NK-92 treated with Interleukin-12 subunit alpha and Interleukin-12 subunit beta, amount 100 ng/mL, for 24 hours (cell line): ENCODE data around the gene GNG7.
A peak's percentile ranks its signal among the peaks of the same experiment; 100 is the strongest.

Experiments
- DNase-seq: peaks from one replicate; lab custom pipeline; 2025; lab: John Stamatoyannopoulos, UW

Gene GNG7

GRCh38 chr19:2641332-2641698 lies 61.2 kb downstream of the GNG7 start:
- no peak for DNase-seq

GRCh38 chr19:2640563-2641331 lies 61.7 kb downstream of the GNG7 start:
- no peak for DNase-seq

GRCh38 chr19:2639999-2640398 lies 62.5 kb downstream of the GNG7 start:
- no peak for DNase-seq

- no peak for DNase-seq
These were observed 64.0 kb downstream of the GNG7 start for GRCh38 chr19:2638417-2638940.

- DNase-seq: peak; percentile 36
These were observed 65.4 kb downstream of the GNG7 start for GRCh38 chr19:2636897-2637683.

- no peak for DNase-seq
These were observed 66.2 kb downstream of the GNG7 start for GRCh38 chr19:2636141-2636896.

GRCh38 chr19:2634960-2635359 lies 67.5 kb downstream of the GNG7 start:
- no peak for DNase-seq

GRCh38 chr19:2634228-2634951 lies 68.1 kb downstream of the GNG7 start:
- no peak for DNase-seq

GRCh38 chr19:2633693-2634075 lies 68.8 kb downstream of the GNG7 start:
- no peak for DNase-seq

- DNase-seq: peak; percentile 44
These were observed 71.2 kb downstream of the GNG7 start for GRCh38 chr19:2631213-2631821.

- no peak for DNase-seq
These were observed 72.0 kb downstream of the GNG7 start for GRCh38 chr19:2630352-2631001.

GRCh38 chr19:2629491-2630351 lies 72.8 kb downstream of the GNG7 start:
- DNase-seq: peak; percentile 35

GRCh38 chr19:2628597-2628996 lies 73.9 kb downstream of the GNG7 start:
- no peak for DNase-seq

- no peak for DNase-seq
These were observed 74.6 kb downstream of the GNG7 start for GRCh38 chr19:2627855-2628254.

GRCh38 chr19:2627319-2627829 lies 75.1 kb downstream of the GNG7 start:
- DNase-seq: no peak

GRCh38 chr19:2625434-2625833 lies 77.1 kb downstream of the GNG7 start:
- no peak for DNase-seq

- no peak for DNase-seq
These were observed 77.9 kb downstream of the GNG7 start for GRCh38 chr19:2624537-2625091.

GRCh38 chr19:2623798-2624197 lies 78.7 kb downstream of the GNG7 start:
- no peak for DNase-seq

GRCh38 chr19:2622371-2622961 lies 80.0 kb downstream of the GNG7 start:
- peak; percentile 90 for DNase-seq
